Neural cell (in vitro differentiated cells): ENCODE data around the gene PTPRN2.

Source experiments
- CTCF ChIP-seq: fragments of 450-650 bp; IDR thresholded peaks from 2 replicates; pipeline ENCODE4 v1.5.1; 2014; ENCODE audit warnings: antibody characterized with exemption, mild to moderate bottlenecking, moderate library complexity; ENCODE audit not compliant: poor library complexity, severe bottlenecking
- EP300 ChIP-seq: fragments of 450-650 bp; conservative IDR thresholded peaks from 2 replicates; pipeline ENCODE4 v1.6.1; 2014; ENCODE audit warnings: antibody characterized with exemption, mild to moderate bottlenecking, moderate library complexity; ENCODE audit not compliant: poor library complexity, severe bottlenecking
- EZH2 ChIP-seq: fragments of 200-600, 300-800 bp; shearing (Covaris generic), sonication (generic); IDR thresholded peaks from 2 replicates; pipeline ENCODE4 v1.6.1; 2014; ENCODE audit warnings: antibody characterized with exemption, low read length, borderline replicate concordance, mild to moderate bottlenecking; ENCODE audit not compliant: insufficient read depth, poor library complexity, severe bottlenecking
- POLR2AphosphoS5 ChIP-seq: IDR thresholded peaks from 2 replicates; pipeline ENCODE4 v1.6.1; 2012
- RAD21 ChIP-seq: fragments of 450-650 bp; conservative IDR thresholded peaks from 2 replicates; pipeline ENCODE4 v1.6.1; 2014; ENCODE audit warnings: antibody characterized with exemption, mild to moderate bottlenecking, moderate library complexity
- TAF1 ChIP-seq: IDR thresholded peaks from 2 replicates; pipeline ENCODE4 v1.6.1; 2012; ENCODE audit warnings: low read depth
- TF ChIP-seq, protein P1 (sequence below): IDR thresholded peaks from 2 replicates; pipeline ENCODE4 v1.6.1; 2012; ENCODE audit warnings: borderline replicate concordance

GRCh38 chr7:157547611-157548010 lies 1040.0 kb downstream of the PTPRN2 start:
- TF ChIP-seq CTCF (no peak), EZH2 (no peak), TAF1 (no peak), RAD21 (no peak), POLR2AphosphoS5 (no peak), EP300 (no peak)
- TF ChIP-seq, protein P1, sequence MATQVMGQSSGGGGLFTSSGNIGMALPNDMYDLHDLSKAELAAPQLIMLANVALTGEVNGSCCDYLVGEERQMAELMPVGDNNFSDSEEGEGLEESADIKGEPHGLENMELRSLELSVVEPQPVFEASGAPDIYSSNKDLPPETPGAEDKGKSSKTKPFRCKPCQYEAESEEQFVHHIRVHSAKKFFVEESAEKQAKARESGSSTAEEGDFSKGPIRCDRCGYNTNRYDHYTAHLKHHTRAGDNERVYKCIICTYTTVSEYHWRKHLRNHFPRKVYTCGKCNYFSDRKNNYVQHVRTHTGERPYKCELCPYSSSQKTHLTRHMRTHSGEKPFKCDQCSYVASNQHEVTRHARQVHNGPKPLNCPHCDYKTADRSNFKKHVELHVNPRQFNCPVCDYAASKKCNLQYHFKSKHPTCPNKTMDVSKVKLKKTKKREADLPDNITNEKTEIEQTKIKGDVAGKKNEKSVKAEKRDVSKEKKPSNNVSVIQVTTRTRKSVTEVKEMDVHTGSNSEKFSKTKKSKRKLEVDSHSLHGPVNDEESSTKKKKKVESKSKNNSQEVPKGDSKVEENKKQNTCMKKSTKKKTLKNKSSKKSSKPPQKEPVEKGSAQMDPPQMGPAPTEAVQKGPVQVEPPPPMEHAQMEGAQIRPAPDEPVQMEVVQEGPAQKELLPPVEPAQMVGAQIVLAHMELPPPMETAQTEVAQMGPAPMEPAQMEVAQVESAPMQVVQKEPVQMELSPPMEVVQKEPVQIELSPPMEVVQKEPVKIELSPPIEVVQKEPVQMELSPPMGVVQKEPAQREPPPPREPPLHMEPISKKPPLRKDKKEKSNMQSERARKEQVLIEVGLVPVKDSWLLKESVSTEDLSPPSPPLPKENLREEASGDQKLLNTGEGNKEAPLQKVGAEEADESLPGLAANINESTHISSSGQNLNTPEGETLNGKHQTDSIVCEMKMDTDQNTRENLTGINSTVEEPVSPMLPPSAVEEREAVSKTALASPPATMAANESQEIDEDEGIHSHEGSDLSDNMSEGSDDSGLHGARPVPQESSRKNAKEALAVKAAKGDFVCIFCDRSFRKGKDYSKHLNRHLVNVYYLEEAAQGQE = no peak
